HepG2 (cell line): Measurements from ENCODE around the gene XXYLT1. TPM values are rescaled to one million over a fixed set of nuclear protein-coding genes. Genes with fewer than 3 reads are reported as not detected.

Experiments used
- ELF1 ChIP-seq: sonication (generic); formaldehyde crosslinking; IDR thresholded peaks from 2 replicates; pipeline ENCODE4 v1.4.0; 2020; ENCODE audit warnings: missing genetic modification reagents
- ELF3 ChIP-seq: IDR thresholded peaks from 2 replicates; pipeline ENCODE4 v1.6.1; 2016; ENCODE audit warnings: missing genetic modification reagents, missing compliant biosample characterization
- KAT8 ChIP-seq: IDR thresholded peaks from 2 replicates; pipeline ENCODE4 v1.6.1; 2016; ENCODE audit warnings: missing genetic modification reagents, missing compliant biosample characterization
- MEF2D ChIP-seq: sonication (generic); formaldehyde crosslinking; IDR thresholded peaks from 2 replicates; pipeline ENCODE4 v1.5.1; 2020; ENCODE audit warnings: mild to moderate bottlenecking, missing genetic modification reagents
- SNRNP70 ChIP-seq: fragments of 200-400 bp; formaldehyde crosslinking; IDR thresholded peaks from 2 replicates; pipeline ENCODE4 v1.6.1; 2017; ENCODE audit warnings: mild to moderate bottlenecking, low read depth, low read length, moderate library complexity
- USF2 ChIP-seq, 2 experiments: sonication (generic) in 1 of 2; formaldehyde crosslinking in 1 of 2; IDR thresholded peaks; 2 replicates each; pipeline versions ENCODE4 v1.5.1 to v1.6.1; 2011 to 2020; ENCODE audit warnings: borderline replicate concordance in 1 of 2, low read depth in 1 of 2, low read length in 1 of 2, mild to moderate bottlenecking in 1 of 2, missing genetic modification reagents in 1 of 2, moderate library complexity in 1 of 2
- ZMYM3 ChIP-seq: sonication (generic); formaldehyde crosslinking; IDR thresholded peaks from 2 replicates; pipeline ENCODE4 v1.5.1; 2020; ENCODE audit warnings: mild to moderate bottlenecking, missing genetic modification reagents
- ZNF414 ChIP-seq: sonication (generic); formaldehyde crosslinking; IDR thresholded peaks from 2 replicates; pipeline ENCODE4 v1.5.0; 2020; ENCODE audit warnings: missing genetic modification reagents
- ZNF451 ChIP-seq: sonication (generic); formaldehyde crosslinking; IDR thresholded peaks from 2 replicates; pipeline ENCODE4 v1.5.0; 2020; ENCODE audit warnings: mild to moderate bottlenecking, missing genetic modification reagents
- ZNF546 ChIP-seq: sonication (generic); formaldehyde crosslinking; conservative IDR thresholded peaks from 2 replicates; pipeline ENCODE4 v1.8.1; 2023; ENCODE audit warnings: mild to moderate bottlenecking, missing genetic modification reagents
- ZNF878 ChIP-seq: sonication (generic); formaldehyde crosslinking; IDR thresholded peaks from 2 replicates; pipeline ENCODE4 v1.8.1; 2023; ENCODE audit warnings: mild to moderate bottlenecking, missing genetic modification reagents, moderate library complexity
- polyA plus RNA-seq, 8 experiments: library from polyadenylated mRNA; depleted of rRNA in 3 of 8; stranded (reverse) in 7 of 8; unstranded in 1 of 8; fragments of >200 nt; fragmentation: Illumina TruSeq in 4 of 8; extraction: Trizol in 4 of 8; gene quantifications; 2 replicates each; pipeline versions ENCODE4 v1.2.1 to v1.2.3, GENCODE V29; 2011 to 2016; ENCODE audit warnings: low read depth in 4 of 8, missing spikeins in 1 of 8, mixed read lengths in 1 of 8; ENCODE audit not compliant: insufficient read depth in 1 of 8
- total RNA-seq, 5 experiments: library from RNA; depleted of rRNA; stranded (reverse); fragments of >200 nt; fragmentation: Illumina TruSeq; extraction: Trizol; gene quantifications; 2 replicates each; pipeline ENCODE4 v1.2.3, GENCODE V29; 2016; ENCODE audit warnings: low read depth in 1 of 5
- TF ChIP-seq, protein P1 (sequence below): sonication (generic); formaldehyde crosslinking; IDR thresholded peaks from 2 replicates; pipeline ENCODE4 v1.4.0; 2020; ENCODE audit warnings: missing genetic modification reagents, borderline replicate concordance
- TF ChIP-seq, protein P2 (sequence below): sonication (generic); formaldehyde crosslinking; IDR thresholded peaks from 2 replicates; pipeline ENCODE4 v1.5.1; 2020; ENCODE audit warnings: mild to moderate bottlenecking, missing genetic modification reagents
- TF ChIP-seq, protein P3 (sequence below): sonication (generic); formaldehyde crosslinking; IDR thresholded peaks from 2 replicates; pipeline ENCODE4 v1.5.1; 2020; ENCODE audit warnings: mild to moderate bottlenecking, moderate library complexity, missing genetic modification reagents
- TF ChIP-seq, protein P4 (sequence below): sonication (generic); formaldehyde crosslinking; IDR thresholded peaks from 2 replicates; pipeline ENCODE4 v1.4.0; 2020; ENCODE audit warnings: missing genetic modification reagents, borderline replicate concordance

Gene XXYLT1
- total and polyA plus RNA-seq, 2 of the 13 experiments (the other 11 are each of a cell fraction or from before 2014, with no cell fraction given): 17.7 to 19.0 TPM

GRCh38 chr3:195154793-195155535 is 116.0 kb downstream of the XXYLT1 start (continued):
- TF ChIP-seq, protein P1, sequence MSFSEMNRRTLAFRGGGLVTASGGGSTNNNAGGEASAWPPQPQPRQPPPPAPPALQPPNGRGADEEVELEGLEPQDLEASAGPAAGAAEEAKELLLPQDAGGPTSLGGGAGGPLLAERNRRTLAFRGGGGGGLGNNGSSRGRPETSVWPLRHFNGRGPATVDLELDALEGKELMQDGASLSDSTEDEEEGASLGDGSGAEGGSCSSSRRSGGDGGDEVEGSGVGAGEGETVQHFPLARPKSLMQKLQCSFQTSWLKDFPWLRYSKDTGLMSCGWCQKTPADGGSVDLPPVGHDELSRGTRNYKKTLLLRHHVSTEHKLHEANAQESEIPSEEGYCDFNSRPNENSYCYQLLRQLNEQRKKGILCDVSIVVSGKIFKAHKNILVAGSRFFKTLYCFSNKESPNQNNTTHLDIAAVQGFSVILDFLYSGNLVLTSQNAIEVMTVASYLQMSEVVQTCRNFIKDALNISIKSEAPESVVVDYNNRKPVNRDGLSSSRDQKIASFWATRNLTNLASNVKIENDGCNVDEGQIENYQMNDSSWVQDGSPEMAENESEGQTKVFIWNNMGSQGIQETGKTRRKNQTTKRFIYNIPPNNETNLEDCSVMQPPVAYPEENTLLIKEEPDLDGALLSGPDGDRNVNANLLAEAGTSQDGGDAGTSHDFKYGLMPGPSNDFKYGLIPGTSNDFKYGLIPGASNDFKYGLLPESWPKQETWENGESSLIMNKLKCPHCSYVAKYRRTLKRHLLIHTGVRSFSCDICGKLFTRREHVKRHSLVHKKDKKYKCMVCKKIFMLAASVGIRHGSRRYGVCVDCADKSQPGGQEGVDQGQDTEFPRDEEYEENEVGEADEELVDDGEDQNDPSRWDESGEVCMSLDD: peak; percentile 84
- TF ChIP-seq ZNF451 (CRISPR knock-in tag): peak; percentile 40; the same call in 1 of the 2 replicates
- TF ChIP-seq ZNF414 (CRISPR knock-in tag): peak; percentile 75
- peak; percentile 71; the same call in 1 of the 2 replicates for TF ChIP-seq ZNF878 (CRISPR knock-in tag)
- no peak for TF ChIP-seq USF2 (IDR thresholded peaks at IDR 0.05; ENCODE audit: low read depth, low read length)
- TF ChIP-seq USF2 (CRISPR knock-in tag; IDR thresholded peaks at IDR 0.05; ENCODE audit: borderline replicate concordance): 0 out of 2 replicates have a peak, but pooled peaks have one; percentile 22
- peak; percentile 77; the same call in 1 of the 2 replicates for TF ChIP-seq MEF2D
- TF ChIP-seq ELF3 (CRISPR knock-in tag): peak; percentile 90
- peak; percentile 36; the same call in 1 of the 2 replicates for TF ChIP-seq ZMYM3 (CRISPR knock-in tag)
- TF ChIP-seq SNRNP70: no peak
- TF ChIP-seq, protein P2, sequence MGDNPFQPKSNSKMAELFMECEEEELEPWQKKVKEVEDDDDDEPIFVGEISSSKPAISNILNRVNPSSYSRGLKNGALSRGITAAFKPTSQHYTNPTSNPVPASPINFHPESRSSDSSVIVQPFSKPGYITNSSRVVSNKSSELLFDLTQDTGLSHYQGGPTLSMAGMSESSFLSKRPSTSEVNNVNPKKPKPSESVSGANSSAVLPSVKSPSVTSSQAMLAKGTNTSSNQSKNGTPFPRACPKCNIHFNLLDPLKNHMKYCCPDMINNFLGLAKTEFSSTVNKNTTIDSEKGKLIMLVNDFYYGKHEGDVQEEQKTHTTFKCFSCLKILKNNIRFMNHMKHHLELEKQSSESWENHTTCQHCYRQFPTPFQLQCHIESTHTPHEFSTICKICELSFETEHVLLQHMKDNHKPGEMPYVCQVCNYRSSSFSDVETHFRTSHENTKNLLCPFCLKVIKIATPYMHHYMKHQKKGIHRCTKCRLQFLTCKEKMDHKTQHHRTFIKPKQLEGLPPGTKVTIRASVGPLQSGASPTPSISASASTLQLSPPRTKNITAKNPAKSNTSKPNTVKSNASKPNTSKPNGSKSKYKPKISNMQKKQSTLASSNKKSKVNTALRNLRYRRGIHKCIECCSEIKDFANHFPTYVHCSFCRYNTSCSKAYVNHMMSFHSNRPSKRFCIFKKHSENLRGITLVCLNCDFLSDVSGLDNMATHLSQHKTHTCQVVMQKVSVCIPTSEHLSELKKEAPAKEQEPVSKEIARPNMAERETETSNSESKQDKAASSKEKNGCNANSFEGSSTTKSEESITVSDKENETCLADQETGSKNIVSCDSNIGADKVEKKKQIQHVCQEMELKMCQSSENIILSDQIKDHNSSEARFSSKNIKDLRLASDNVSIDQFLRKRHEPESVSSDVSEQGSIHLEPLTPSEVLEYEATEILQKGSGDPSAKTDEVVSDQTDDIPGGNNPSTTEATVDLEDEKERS (CRISPR knock-in tag): peak; percentile 19; the same call in 1 of the 2 replicates
- TF ChIP-seq ZNF546 (CRISPR knock-in tag): peak; percentile 65; the same call in 1 of the 2 replicates
- TF ChIP-seq, protein P3, sequence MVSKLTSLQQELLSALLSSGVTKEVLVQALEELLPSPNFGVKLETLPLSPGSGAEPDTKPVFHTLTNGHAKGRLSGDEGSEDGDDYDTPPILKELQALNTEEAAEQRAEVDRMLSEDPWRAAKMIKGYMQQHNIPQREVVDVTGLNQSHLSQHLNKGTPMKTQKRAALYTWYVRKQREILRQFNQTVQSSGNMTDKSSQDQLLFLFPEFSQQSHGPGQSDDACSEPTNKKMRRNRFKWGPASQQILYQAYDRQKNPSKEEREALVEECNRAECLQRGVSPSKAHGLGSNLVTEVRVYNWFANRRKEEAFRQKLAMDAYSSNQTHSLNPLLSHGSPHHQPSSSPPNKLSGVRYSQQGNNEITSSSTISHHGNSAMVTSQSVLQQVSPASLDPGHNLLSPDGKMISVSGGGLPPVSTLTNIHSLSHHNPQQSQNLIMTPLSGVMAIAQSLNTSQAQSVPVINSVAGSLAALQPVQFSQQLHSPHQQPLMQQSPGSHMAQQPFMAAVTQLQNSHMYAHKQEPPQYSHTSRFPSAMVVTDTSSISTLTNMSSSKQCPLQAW (CRISPR knock-in tag): peak; percentile 38; the same call in 1 of the 2 replicates
- TF ChIP-seq, protein P4, sequence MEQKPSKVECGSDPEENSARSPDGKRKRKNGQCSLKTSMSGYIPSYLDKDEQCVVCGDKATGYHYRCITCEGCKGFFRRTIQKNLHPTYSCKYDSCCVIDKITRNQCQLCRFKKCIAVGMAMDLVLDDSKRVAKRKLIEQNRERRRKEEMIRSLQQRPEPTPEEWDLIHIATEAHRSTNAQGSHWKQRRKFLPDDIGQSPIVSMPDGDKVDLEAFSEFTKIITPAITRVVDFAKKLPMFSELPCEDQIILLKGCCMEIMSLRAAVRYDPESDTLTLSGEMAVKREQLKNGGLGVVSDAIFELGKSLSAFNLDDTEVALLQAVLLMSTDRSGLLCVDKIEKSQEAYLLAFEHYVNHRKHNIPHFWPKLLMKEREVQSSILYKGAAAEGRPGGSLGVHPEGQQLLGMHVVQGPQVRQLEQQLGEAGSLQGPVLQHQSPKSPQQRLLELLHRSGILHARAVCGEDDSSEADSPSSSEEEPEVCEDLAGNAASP: peak; percentile 19; the same call in 1 of the 2 replicates
- TF ChIP-seq KAT8 (CRISPR knock-in tag): peak; percentile 69
- no peak for TF ChIP-seq ELF1 (CRISPR knock-in tag)
